HL-60 (cell line): ENCODE measurements around the gene PERP.

Experiments used
- CTCF ChIP-seq: IDR thresholded peaks from one replicate; pipeline ENCODE4 v1.5.1; 2011; ENCODE audit warnings: low read length, control low read depth, inconsistent platforms; ENCODE audit not compliant: insufficient read depth
- TF ChIP-seq, protein P1 (sequence below): IDR thresholded peaks from 2 replicates; pipeline ENCODE4 v1.6.1; 2012; ENCODE audit warnings: low read depth; ENCODE audit not compliant: insufficient replicate concordance

DNA sequence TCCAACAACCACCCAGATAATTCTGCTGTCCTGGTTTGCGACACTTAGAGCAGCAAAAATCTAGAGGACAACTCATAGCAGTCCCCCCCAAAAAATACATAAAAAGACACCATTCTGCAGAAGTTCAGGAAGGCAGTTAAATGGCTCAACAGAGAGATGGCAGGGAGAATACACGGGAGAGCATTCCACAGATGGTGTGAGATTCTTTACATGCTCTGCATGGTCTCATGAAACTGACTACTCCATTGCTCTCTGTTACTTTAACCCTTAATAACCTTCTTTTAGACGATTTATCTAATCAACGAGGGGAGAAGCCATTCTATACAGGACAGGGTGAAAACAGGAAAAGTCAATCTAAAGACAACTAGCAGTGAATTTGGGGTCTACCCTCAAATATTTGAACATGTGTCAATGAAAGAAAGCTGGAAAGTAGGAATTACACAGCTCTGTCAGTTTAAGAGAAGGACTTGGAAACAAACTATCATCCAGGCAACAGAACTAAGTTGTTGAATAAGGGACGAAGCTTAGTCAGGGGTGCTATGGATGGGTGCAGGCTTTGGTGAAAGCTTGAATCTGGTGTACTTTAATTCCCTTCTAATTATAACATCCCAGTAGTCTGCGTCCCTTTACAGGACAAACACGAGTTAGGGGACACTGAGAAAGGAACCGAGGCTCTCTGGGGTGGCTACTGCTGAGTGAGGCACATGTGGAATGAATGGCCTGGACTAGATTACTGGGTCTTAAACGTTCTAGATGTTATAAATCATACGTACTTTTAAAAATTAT is 5.1 kb downstream of the PERP start:
- TF ChIP-seq CTCF = no peak
- TF ChIP-seq, protein P1, sequence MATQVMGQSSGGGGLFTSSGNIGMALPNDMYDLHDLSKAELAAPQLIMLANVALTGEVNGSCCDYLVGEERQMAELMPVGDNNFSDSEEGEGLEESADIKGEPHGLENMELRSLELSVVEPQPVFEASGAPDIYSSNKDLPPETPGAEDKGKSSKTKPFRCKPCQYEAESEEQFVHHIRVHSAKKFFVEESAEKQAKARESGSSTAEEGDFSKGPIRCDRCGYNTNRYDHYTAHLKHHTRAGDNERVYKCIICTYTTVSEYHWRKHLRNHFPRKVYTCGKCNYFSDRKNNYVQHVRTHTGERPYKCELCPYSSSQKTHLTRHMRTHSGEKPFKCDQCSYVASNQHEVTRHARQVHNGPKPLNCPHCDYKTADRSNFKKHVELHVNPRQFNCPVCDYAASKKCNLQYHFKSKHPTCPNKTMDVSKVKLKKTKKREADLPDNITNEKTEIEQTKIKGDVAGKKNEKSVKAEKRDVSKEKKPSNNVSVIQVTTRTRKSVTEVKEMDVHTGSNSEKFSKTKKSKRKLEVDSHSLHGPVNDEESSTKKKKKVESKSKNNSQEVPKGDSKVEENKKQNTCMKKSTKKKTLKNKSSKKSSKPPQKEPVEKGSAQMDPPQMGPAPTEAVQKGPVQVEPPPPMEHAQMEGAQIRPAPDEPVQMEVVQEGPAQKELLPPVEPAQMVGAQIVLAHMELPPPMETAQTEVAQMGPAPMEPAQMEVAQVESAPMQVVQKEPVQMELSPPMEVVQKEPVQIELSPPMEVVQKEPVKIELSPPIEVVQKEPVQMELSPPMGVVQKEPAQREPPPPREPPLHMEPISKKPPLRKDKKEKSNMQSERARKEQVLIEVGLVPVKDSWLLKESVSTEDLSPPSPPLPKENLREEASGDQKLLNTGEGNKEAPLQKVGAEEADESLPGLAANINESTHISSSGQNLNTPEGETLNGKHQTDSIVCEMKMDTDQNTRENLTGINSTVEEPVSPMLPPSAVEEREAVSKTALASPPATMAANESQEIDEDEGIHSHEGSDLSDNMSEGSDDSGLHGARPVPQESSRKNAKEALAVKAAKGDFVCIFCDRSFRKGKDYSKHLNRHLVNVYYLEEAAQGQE = no peak
